ENCODE results near the gene PRKAR1B.

PRKAR1B gene

GRCh38 chr7:527723-528122 is 199.4 kb downstream of the PRKAR1B start (continued):
- TF ChIP-seq ZNF488 (tag by site-specific recombination; IDR thresholded peaks at IDR 0.05) (no peak), ZBTB6 (tag by site-specific recombination; IDR thresholded peaks at IDR 0.05) (no peak), ZNF202 (tag by site-specific recombination; IDR thresholded peaks at IDR 0.05; ENCODE audit: borderline replicate concordance) (no peak), KLF1 (tag by site-specific recombination; IDR thresholded peaks at IDR 0.05) (no peak), ZNF449 (tag by site-specific recombination; IDR thresholded peaks at IDR 0.05) (no peak), ZNF629 (tag by site-specific recombination; IDR thresholded peaks at IDR 0.05) (no peak), ZNF792 (tag by site-specific recombination; IDR thresholded peaks at IDR 0.05) (no peak), FEZF1 (tag by site-specific recombination; IDR thresholded peaks at IDR 0.05) (no peak)

GRCh38 chr7:526460-527034 is 200.5 kb downstream of the PRKAR1B start:
- ChIA-PET CTCF (no interaction called here), POLR2A (no interaction called here)
- Histone ChIP-seq H3K36me3 (ENCODE audit: control insufficient read depth in 2 of 2, insufficient read depth in 1 of 2, low read length in 2 of 2) (no peaks in the 10 kb centered on the region), H3K4me1 (ENCODE audit: control insufficient read depth, insufficient read depth, low read length) (peaks cover 6% of the 10 kb centered on the region; the same call in 1 of the 2 replicates), H3K4me3 (ENCODE audit: low read depth, low read length) (no peak overlapping the region), H3K9me3 (ENCODE audit: control insufficient read depth, insufficient read depth, low read depth, low read length) (no peaks in the 10 kb centered on the region), H3K27ac (ENCODE audit: extremely low read depth, low read depth, low read length) (no peak overlapping the region)
- TF ChIP-seq ZNF76 (tag by site-specific recombination; IDR thresholded peaks at IDR 0.05; ENCODE audit: borderline replicate concordance, low read depth) (no peak), OVOL3 (tag by site-specific recombination; IDR thresholded peaks at IDR 0.05) (no peak)

GRCh38 chr7:525740-526139 is 201.3 kb downstream of the PRKAR1B start:
- H3K4me3 ChIP-seq (ENCODE audit: low read depth, low read length), result no peak overlapping the region
- TF ChIP-seq ZBTB1 (tag by site-specific recombination; IDR thresholded peaks at IDR 0.05), result no peak
- no peak for TF ChIP-seq ZBTB7A (tag by site-specific recombination; IDR thresholded peaks at IDR 0.05; ENCODE audit: low read depth)
- TF ChIP-seq ZNF600 (tag by site-specific recombination; IDR thresholded peaks at IDR 0.05), result peak; percentile 32; the same call in 1 of the 2 replicates
- no peak for TF ChIP-seq TCF7L2 (IDR thresholded peaks at IDR 0.05; ENCODE audit: borderline replicate concordance, low read depth, low read length)
- peak; percentile 85 for TF ChIP-seq ZNF112 (tag by site-specific recombination; IDR thresholded peaks at IDR 0.05)
- 0 out of 2 replicates have a peak, but pooled peaks have one; percentile 15 for TF ChIP-seq ZBTB8A (tag by site-specific recombination; IDR thresholded peaks at IDR 0.05)
- no peak for TF ChIP-seq ZNF701 (tag by site-specific recombination; IDR thresholded peaks at IDR 0.05)
- TF ChIP-seq ZIC2 (tag by site-specific recombination; IDR thresholded peaks at IDR 0.05), result peak; percentile 82
- no peak for TF ChIP-seq ZNF837 (tag by site-specific recombination; IDR thresholded peaks at IDR 0.05)
- no peak for TF ChIP-seq ZNF677 (tag by site-specific recombination; IDR thresholded peaks at IDR 0.05)
- H3K36me3 ChIP-seq (ENCODE audit: control insufficient read depth in 2 of 2, insufficient read depth in 1 of 2, low read length in 2 of 2), result no peaks in the 10 kb centered on the region
- H3K27ac ChIP-seq (ENCODE audit: extremely low read depth, low read depth, low read length), result no peak overlapping the region
- no peaks in the 10 kb centered on the region for H3K9me3 ChIP-seq (ENCODE audit: control insufficient read depth, insufficient read depth, low read depth, low read length)
- ChIA-PET CTCF (no interaction called here), POLR2A (no interaction called here)
- H3K4me1 ChIP-seq (ENCODE audit: control insufficient read depth, insufficient read depth, low read length), result peaks cover 6% of the 10 kb centered on the region; the same call in 1 of the 2 replicates
